ENCODE results near the gene AFF2.

Gene AFF2

DNA sequence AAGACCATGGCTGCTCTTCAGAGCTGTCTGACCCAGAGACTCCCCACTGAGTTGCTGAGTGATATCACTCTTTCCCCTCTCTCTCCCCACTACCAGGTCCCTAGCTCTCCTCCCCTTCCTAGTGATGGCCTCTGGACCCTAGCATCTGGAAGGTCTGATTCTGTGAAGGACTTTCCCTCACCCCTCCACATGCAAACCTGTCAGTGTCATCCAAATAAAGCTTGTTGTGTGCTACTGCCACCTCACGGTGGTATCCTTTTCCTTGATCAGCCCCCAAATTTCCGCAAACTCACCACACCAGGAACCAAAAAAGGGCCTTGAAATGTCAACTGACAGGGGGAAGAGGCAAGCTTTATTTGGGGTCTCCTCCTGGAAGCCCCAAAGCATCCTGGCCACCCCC is 504.5 kb downstream of the AFF2 start:
- H3K4me2 ChIP-seq (ENCODE audit: low read length): no peak overlapping the region
- H3K27me3 ChIP-seq (ENCODE audit: control insufficient read depth, insufficient read depth, low read length): no peaks in the 10 kb centered on the region
- no peak overlapping the region for H2AFZ ChIP-seq
- no peak overlapping the region for H3K27ac ChIP-seq
- H3K4me3 ChIP-seq (ENCODE audit: low read depth, low read length): no peak overlapping the region
- no peaks in the 10 kb centered on the region for H3K79me2 ChIP-seq
- H3K4me1 ChIP-seq: no peaks in the 10 kb centered on the region
- H3K36me3 ChIP-seq (ENCODE audit: control insufficient read depth, insufficient read depth, low read length): no peaks in the 10 kb centered on the region
- no peak overlapping the region for H3K9ac ChIP-seq
- no peaks in the 10 kb centered on the region for H3K9me3 ChIP-seq (ENCODE audit: control insufficient read depth, low read length)
- TF ChIP-seq, protein P1, sequence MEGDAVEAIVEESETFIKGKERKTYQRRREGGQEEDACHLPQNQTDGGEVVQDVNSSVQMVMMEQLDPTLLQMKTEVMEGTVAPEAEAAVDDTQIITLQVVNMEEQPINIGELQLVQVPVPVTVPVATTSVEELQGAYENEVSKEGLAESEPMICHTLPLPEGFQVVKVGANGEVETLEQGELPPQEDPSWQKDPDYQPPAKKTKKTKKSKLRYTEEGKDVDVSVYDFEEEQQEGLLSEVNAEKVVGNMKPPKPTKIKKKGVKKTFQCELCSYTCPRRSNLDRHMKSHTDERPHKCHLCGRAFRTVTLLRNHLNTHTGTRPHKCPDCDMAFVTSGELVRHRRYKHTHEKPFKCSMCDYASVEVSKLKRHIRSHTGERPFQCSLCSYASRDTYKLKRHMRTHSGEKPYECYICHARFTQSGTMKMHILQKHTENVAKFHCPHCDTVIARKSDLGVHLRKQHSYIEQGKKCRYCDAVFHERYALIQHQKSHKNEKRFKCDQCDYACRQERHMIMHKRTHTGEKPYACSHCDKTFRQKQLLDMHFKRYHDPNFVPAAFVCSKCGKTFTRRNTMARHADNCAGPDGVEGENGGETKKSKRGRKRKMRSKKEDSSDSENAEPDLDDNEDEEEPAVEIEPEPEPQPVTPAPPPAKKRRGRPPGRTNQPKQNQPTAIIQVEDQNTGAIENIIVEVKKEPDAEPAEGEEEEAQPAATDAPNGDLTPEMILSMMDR (IDR thresholded peaks at IDR 0.05): no peak

DNA sequence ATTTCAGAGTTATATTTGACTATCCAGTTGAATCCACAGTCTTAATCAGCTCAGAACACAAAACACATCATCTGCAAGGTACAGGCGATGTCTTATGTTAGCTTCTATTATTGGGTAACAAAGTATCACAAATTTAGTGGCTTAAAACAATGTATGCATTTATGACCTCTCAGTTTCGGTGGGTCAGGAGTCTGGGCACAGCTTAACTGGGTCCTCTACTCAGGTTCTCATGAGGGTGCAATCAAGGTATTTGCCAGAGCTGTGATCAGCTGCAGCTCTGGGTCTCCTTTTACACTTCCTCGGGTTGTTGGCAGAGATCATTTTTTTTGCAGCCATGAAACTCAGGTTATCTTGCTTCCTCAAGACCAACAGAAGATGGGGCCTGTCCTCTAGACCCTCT is 505.8 kb downstream of the AFF2 start:
- TF ChIP-seq, protein P1 (IDR thresholded peaks at IDR 0.05): no peak
- Histone ChIP-seq H3K9me3 (ENCODE audit: control insufficient read depth, low read length) (no peaks in the 10 kb centered on the region), H3K4me3 (ENCODE audit: low read depth, low read length) (no peak overlapping the region), H3K36me3 (ENCODE audit: control insufficient read depth, insufficient read depth, low read length) (no peaks in the 10 kb centered on the region), H3K27ac (no peak overlapping the region), H3K79me2 (no peaks in the 10 kb centered on the region), H3K27me3 (ENCODE audit: control insufficient read depth, insufficient read depth, low read length) (no peaks in the 10 kb centered on the region), H3K4me1 (no peaks in the 10 kb centered on the region), H2AFZ (no peak overlapping the region), H3K4me2 (ENCODE audit: low read length) (no peak overlapping the region), H3K9ac (no peak overlapping the region)

DNA sequence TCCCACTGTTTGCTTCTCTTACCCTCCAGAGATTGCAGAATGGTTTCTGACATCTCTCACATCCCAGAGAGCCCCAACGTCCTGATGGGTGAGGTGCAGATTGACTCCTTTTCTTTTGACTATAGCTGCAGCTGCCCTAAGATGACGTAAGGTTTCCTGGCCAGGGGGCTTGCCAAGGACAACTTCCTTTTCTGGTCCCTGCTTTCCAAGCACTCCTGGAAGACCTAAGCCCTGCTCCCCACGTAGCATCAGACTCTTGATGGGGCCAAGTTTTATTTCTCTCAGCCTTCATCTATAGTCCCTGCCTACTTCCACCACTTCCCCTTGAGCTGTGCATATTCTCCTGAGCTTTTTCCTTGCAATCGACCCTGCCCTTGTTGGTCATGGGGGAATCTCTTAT is 507.0 kb downstream of the AFF2 start:
- Histone ChIP-seq H3K36me3 (ENCODE audit: control insufficient read depth, insufficient read depth, low read length) (no peaks in the 10 kb centered on the region), H3K4me1 (no peaks in the 10 kb centered on the region), H3K4me3 (ENCODE audit: low read depth, low read length) (no peak overlapping the region), H3K9ac (no peak overlapping the region), H2AFZ (no peak overlapping the region), H3K27ac (no peak overlapping the region), H3K4me2 (ENCODE audit: low read length) (no peak overlapping the region), H3K27me3 (ENCODE audit: control insufficient read depth, insufficient read depth, low read length) (no peaks in the 10 kb centered on the region), H3K79me2 (no peaks in the 10 kb centered on the region), H3K9me3 (ENCODE audit: control insufficient read depth, low read length) (no peaks in the 10 kb centered on the region)
- TF ChIP-seq, protein P1 (IDR thresholded peaks at IDR 0.05): no peak

DNA sequence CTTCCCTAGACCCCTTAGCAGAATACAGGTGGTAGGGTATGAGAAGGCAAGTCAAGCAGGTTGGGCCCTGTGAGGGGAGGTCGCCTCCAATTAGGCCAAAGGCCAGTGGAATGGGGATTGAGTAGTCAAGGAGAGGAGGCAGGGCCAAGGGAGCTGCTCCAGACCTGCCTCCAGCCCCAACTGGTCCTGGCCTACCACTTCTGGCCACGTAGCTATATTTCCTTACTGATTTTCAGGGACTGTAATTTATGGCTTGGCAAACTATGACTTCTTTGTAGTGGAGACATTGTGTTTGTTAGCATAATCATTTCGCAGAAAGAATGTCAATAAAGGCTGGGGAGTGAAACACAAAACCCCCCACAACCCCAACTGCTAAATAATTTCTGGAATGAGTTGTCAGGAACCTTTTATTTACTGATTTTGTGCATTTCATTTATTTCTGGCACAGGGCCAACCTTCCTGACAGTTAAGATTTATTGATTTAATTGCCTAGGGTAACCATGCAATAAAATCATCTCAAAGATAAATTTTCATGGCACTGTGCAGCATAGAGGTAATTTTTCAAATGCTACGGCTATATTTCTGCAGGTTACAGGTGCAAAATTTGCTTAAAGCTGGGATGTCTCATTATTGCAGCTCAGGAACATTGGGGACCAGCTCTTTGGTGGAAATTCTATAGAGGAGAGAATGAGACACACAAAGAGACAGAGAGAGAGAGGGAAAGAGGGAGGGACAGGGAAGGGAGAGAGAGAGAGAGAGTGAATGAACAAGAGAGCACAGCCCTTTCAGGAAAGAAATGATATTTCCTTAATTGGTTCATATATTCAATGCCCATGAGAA is 509.8 kb downstream of the AFF2 start:
- no peaks in the 10 kb centered on the region for H3K9me3 ChIP-seq (ENCODE audit: control insufficient read depth, low read length)
- TF ChIP-seq, protein P1 (IDR thresholded peaks at IDR 0.05): no peak
- no peak overlapping the region for H3K4me3 ChIP-seq (ENCODE audit: low read depth, low read length)
- no peaks in the 10 kb centered on the region for H3K79me2 ChIP-seq
- H3K9ac ChIP-seq: no peak overlapping the region
- H3K27ac ChIP-seq: no peak overlapping the region
- H3K36me3 ChIP-seq (ENCODE audit: control insufficient read depth, insufficient read depth, low read length): no peaks in the 10 kb centered on the region
- no peaks in the 10 kb centered on the region for H3K4me1 ChIP-seq
- no peaks in the 10 kb centered on the region for H3K27me3 ChIP-seq (ENCODE audit: control insufficient read depth, insufficient read depth, low read length)
- no peak overlapping the region for H3K4me2 ChIP-seq (ENCODE audit: low read length)
- no peak overlapping the region for H2AFZ ChIP-seq

DNA sequence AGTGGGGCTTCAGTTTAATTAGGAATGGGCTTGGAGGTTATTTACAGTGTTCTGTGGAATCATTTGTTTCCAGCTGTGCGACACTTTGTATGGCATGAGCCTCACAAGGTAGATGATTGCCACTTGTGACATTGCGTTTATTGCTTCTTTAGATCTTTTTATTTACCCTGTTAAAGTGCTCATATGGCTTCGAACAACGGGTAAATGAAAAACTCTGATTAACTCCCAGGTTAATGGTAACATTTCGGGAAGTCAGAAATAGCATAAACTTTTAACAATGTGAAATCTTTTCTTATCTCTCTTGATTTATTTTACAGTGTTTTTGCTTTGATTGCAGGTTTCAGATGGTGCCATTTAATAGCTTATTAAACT is 510.4 kb downstream of the AFF2 start:
- Histone ChIP-seq H3K9ac (no peak overlapping the region), H3K4me2 (ENCODE audit: low read length) (no peak overlapping the region), H3K36me3 (ENCODE audit: control insufficient read depth, insufficient read depth, low read length) (no peaks in the 10 kb centered on the region), H3K4me3 (ENCODE audit: low read depth, low read length) (no peak overlapping the region), H3K79me2 (no peaks in the 10 kb centered on the region), H3K27me3 (ENCODE audit: control insufficient read depth, insufficient read depth, low read length) (no peaks in the 10 kb centered on the region), H3K4me1 (no peaks in the 10 kb centered on the region), H2AFZ (no peak overlapping the region), H3K27ac (no peak overlapping the region), H3K9me3 (ENCODE audit: control insufficient read depth, low read length) (no peaks in the 10 kb centered on the region)
- TF ChIP-seq, protein P1 (IDR thresholded peaks at IDR 0.05): no peak
